GM21360 (cell line): ENCODE measurements around the gene SCUBE3.
A peak's percentile ranks its signal among the peaks of the same experiment; 100 is the strongest.

Experiments used
- ATAC-seq: cut with Tn5 transposase; IDR thresholded peaks from one replicate; pipeline ENCODE4 v1.9.1; 2021; ENCODE audit warnings: mild to moderate bottlenecking, moderate library complexity; ENCODE audit not compliant: unreplicated experiment

Gene SCUBE3

GRCh38 chr6:35237476-35237875 lies 23.7 kb downstream of the SCUBE3 start:
- ATAC-seq = no peak

- ATAC-seq = no peak
These were observed 25.1 kb downstream of the SCUBE3 start for GRCh38 chr6:35238843-35239289.

GRCh38 chr6:35239581-35239980 lies 25.8 kb downstream of the SCUBE3 start:
- ATAC-seq = no peak

- no peak for ATAC-seq
These were observed 27.4 kb downstream of the SCUBE3 start for GRCh38 chr6:35240838-35241801.

GRCh38 chr6:35242486-35242885 lies 28.7 kb downstream of the SCUBE3 start:
- no peak for ATAC-seq

GRCh38 chr6:35242906-35243305 lies 29.1 kb downstream of the SCUBE3 start:
- no peak for ATAC-seq

GRCh38 chr6:35243386-35243958 lies 29.7 kb downstream of the SCUBE3 start:
- no peak for ATAC-seq

GRCh38 chr6:35244551-35244950 lies 30.8 kb downstream of the SCUBE3 start:
- ATAC-seq = no peak

GRCh38 chr6:35247642-35248231 lies 34.0 kb downstream of the SCUBE3 start:
- no peak for ATAC-seq

GRCh38 chr6:35248300-35248699 lies 34.5 kb downstream of the SCUBE3 start:
- no peak for ATAC-seq

- no peak for ATAC-seq
These were observed 35.2 kb downstream of the SCUBE3 start for GRCh38 chr6:35248965-35249364.

- no peak for ATAC-seq
These were observed 38.2 kb downstream of the SCUBE3 start for GRCh38 chr6:35251949-35252348.

- ATAC-seq = no peak
These were observed 39.5 kb downstream of the SCUBE3 start for GRCh38 chr6:35253249-35253648.

GRCh38 chr6:35258336-35258735 lies 44.6 kb downstream of the SCUBE3 start:
- no peak for ATAC-seq

GRCh38 chr6:35258858-35259193 lies 45.1 kb downstream of the SCUBE3 start:
- peak; percentile 11 for ATAC-seq

GRCh38 chr6:35259194-35259947 lies 45.6 kb downstream of the SCUBE3 start, which contains the start of gene ZNF76:
ZNF76 (plus strand) TSS chr6:35259735; CDS start chr6:35281152, 21,417 bp downstream.
- peak; percentile 77 for ATAC-seq

GRCh38 chr6:35259948-35260590 lies 46.3 kb downstream of the SCUBE3 start:
- ATAC-seq = peak; percentile 40

- no peak for ATAC-seq
These were observed 47.1 kb downstream of the SCUBE3 start for GRCh38 chr6:35260591-35261570.

GRCh38 chr6:35262596-35262995 lies 48.8 kb downstream of the SCUBE3 start:
- ATAC-seq = no peak
